ENCODE measurements around the gene FMNL2. TPM values are rescaled to one million over a fixed set of nuclear protein-coding genes. Genes with fewer than 3 reads are reported as not detected.
"Not testable (repeated sequence)": the region's sequence is repeated elsewhere in the genome, so short reads cannot be mapped to it uniquely, and the experiment has no call there.

Gene FMNL2
- polyA plus RNA-seq, 1 donor = 35.3 TPM

DNA sequence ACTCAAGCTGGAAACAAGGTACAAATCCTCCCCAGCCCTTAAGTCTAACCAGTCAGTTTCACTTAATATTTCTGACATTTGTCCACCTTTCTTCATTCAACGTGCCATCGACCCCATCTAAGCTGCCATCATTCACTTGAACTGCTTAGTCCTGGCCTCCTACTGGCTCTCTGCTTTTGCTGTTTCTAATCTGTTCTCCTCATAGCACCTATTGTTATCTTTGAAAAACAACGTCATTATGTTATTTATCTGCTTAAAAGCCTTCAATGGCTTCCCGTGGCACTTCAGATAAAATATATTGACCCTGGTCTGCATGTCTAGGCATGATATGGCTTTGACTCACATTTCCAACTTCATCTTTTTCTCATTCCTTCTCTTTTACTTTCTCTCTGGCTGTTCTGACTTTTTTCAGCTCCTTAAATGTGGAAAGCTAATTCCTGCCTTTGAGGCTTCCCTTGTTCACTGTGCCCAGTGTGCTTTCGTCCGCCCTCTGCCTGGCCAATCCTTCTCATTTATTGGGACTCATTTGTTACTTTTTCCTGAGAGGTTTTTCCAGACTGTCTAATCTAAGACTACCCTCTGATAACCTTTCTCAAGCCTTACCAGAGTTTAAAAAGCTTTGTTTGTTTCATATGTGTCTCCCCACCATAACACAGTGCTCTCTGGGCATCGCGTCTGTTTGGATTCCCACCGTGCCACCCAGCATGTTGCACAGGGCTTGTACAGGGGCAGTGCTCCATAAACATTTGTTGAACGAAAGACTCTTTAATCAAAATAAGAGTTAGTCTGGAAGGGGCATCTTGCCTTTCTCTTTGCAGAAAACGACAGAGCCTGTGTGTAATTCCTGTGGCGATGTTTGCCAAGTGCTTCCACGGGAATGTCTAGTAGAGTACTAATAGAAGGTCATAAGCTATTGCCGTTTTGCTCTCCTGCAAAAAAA lies 183.9 kb downstream of the FMNL2 start:
- H3K36me3 ChIP-seq (ENCODE audit: control insufficient read depth, insufficient read depth, low read length) = no peaks in the 10 kb centered on the region
- no peaks in the 10 kb centered on the region for H3K27me3 ChIP-seq (ENCODE audit: control insufficient read depth, insufficient read depth, low read length)
- WGBS (ENCODE audit: insufficient coverage, low lambda C conversion rate) = 63% methylated on average over 4 of the region's 14 CpGs
- H3K9me3 ChIP-seq (ENCODE audit: control insufficient read depth, low read depth, low read length) = no peaks in the 10 kb centered on the region
- no peaks in the 10 kb centered on the region for H3K4me1 ChIP-seq (ENCODE audit: control insufficient read depth, insufficient read depth, low read length)
- no peak overlapping the region for H3K27ac ChIP-seq (ENCODE audit: low read length)
- no peak overlapping the region for H3K4me3 ChIP-seq (ENCODE audit: low read length)
- DNase-seq = no peak

DNA sequence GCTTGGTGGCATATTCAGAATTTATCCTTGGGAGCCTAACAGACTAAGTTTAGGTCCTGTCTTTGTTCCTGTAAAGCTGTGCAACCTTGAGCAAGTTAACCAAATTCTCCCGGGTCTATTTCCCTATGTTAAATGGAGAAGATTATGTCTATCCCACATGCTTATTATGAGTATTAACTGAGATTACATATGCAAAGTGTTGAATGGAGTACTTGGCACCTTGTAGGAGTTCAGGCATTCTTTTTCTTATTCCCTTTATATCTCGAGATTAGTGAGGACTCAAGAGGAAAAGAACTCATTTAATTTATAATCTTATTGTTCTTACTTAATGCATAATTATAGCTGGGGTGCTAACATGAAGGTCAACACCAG lies 184.6 kb downstream of the FMNL2 start:
- no CpG with 5 or more reads among the region's 2 CpGs for WGBS (ENCODE audit: insufficient coverage, low lambda C conversion rate)
- no peak for DNase-seq
- H3K27ac ChIP-seq (ENCODE audit: low read length) = no peak overlapping the region
- no peak overlapping the region for H3K4me3 ChIP-seq (ENCODE audit: low read length)
- H3K9me3 ChIP-seq (ENCODE audit: control insufficient read depth, low read depth, low read length) = no peaks in the 10 kb centered on the region
- H3K4me1 ChIP-seq (ENCODE audit: control insufficient read depth, insufficient read depth, low read length) = no peaks in the 10 kb centered on the region
- no peaks in the 10 kb centered on the region for H3K36me3 ChIP-seq (ENCODE audit: control insufficient read depth, insufficient read depth, low read length)
- no peaks in the 10 kb centered on the region for H3K27me3 ChIP-seq (ENCODE audit: control insufficient read depth, insufficient read depth, low read length)

DNA sequence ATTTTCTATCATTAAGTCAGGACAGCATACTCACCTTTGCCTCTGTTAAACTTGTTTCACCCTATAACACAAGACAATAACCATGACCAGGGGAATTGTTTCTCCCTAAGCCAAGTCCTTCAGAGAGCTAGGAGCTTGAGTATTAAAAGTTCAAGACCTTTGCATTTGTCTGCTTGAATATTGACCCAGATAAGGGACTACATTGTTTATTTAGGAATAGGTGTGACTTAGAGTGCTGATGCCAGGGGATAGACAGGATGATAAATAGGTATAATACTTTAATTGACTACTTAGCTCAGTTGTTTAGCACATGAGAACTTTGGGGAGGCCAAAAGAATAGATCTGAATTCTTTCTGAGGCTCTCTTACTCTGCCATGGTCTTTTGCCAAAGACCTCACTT lies 185.8 kb downstream of the FMNL2 start:
- Histone ChIP-seq H3K9me3 (ENCODE audit: control insufficient read depth, low read depth, low read length) (no peaks in the 10 kb centered on the region), H3K27ac (ENCODE audit: low read length) (no peak overlapping the region), H3K27me3 (ENCODE audit: control insufficient read depth, insufficient read depth, low read length) (no peaks in the 10 kb centered on the region), H3K4me1 (ENCODE audit: control insufficient read depth, insufficient read depth, low read length) (no peaks in the 10 kb centered on the region), H3K4me3 (ENCODE audit: low read length) (no peak overlapping the region), H3K36me3 (ENCODE audit: control insufficient read depth, insufficient read depth, low read length) (no peaks in the 10 kb centered on the region)
- no peak for DNase-seq

DNA sequence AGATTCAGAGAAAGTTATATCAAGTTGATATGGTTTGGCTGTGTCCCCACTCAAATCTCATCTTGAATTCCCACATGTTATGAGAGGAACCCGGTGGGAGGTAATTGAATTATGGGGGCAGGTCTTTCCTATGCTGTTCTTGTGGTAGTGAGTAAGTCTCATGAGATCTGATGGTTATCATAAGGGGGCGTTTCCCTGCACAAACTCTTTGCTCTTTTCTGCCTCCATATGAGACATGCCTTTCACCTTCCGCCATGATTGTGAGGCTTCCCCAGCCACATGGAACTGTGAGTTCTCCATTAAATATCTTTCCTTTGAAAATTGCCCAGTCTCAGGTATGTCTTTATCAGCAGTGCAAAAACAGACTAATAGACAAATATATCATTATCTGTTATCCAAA lies 187.5 kb downstream of the FMNL2 start:
- H3K4me3 ChIP-seq (ENCODE audit: low read length); H3K4me1 ChIP-seq (ENCODE audit: control insufficient read depth, insufficient read depth, low read length); H3K27me3 ChIP-seq (ENCODE audit: control insufficient read depth, insufficient read depth, low read length); H3K9me3 ChIP-seq (ENCODE audit: control insufficient read depth, low read depth, low read length); DNase-seq; H3K36me3 ChIP-seq (ENCODE audit: control insufficient read depth, insufficient read depth, low read length); H3K27ac ChIP-seq (ENCODE audit: low read length): not testable (repeated sequence)
- WGBS (ENCODE audit: insufficient coverage, low lambda C conversion rate) = no CpG with 5 or more reads among the region's 3 CpGs

DNA sequence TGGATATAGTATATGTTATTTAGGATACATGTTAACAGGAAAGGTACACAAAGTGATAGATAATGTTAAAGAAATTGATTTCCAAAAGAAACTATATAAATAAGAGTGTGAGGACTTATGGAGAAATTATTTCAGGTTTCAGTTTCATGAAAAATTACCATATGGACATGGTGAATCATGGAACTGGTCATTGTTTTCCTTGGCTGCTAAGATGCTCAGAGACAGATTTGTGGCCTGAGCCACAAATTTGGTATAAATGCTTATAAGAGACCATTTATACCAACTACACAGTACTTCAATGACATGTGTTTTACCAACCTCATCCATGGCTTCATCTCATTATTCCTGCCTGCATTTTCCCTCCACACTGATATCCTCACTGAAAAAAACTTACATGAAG lies 188.1 kb downstream of the FMNL2 start:
- Histone ChIP-seq H3K27me3 (ENCODE audit: control insufficient read depth, insufficient read depth, low read length) (no peaks in the 10 kb centered on the region), H3K27ac (ENCODE audit: low read length) (no peak overlapping the region), H3K9me3 (ENCODE audit: control insufficient read depth, low read depth, low read length) (no peaks in the 10 kb centered on the region), H3K4me3 (ENCODE audit: low read length) (no peak overlapping the region), H3K4me1 (ENCODE audit: control insufficient read depth, insufficient read depth, low read length) (no peaks in the 10 kb centered on the region), H3K36me3 (ENCODE audit: control insufficient read depth, insufficient read depth, low read length) (no peaks in the 10 kb centered on the region)
- DNase-seq = no peak

DNA sequence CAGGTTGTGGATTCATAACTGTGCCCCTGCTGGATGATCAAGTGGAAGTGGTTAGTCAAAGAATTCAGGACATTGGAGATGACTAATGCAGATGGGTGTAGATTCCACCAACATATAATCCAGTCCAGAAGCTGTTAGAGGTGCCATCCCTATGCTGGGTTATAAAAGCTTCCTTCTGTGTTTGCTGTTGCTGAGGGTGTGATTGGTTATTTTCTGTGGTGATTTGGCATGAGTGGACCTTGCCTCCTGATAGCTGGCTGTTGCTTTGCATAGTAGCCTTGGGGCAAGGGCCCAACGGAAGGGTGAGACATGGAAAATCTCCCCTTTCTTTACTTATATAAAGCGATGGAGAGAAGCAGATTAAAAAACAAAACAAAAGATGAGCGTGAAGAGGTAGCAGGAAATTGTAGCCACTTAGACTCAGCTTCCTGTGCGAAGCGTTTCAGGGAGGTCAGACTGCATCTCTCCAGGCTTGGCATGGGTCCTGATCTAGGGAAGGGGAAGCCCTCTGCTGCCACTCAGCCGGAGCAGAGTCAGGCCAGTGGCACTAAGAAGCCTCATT lies 190.4 kb downstream of the FMNL2 start:
- Histone ChIP-seq H3K4me1 (ENCODE audit: control insufficient read depth, insufficient read depth, low read length) (no peaks in the 10 kb centered on the region), H3K27ac (ENCODE audit: low read length) (no peak overlapping the region), H3K36me3 (ENCODE audit: control insufficient read depth, insufficient read depth, low read length) (no peaks in the 10 kb centered on the region), H3K27me3 (ENCODE audit: control insufficient read depth, insufficient read depth, low read length) (no peaks in the 10 kb centered on the region), H3K9me3 (ENCODE audit: control insufficient read depth, low read depth, low read length) (no peaks in the 10 kb centered on the region), H3K4me3 (ENCODE audit: low read length) (no peak overlapping the region)
- no CpG with 5 or more reads among the region's 6 CpGs for WGBS (ENCODE audit: insufficient coverage, low lambda C conversion rate)
- peak in 1 of 2 donors; percentile 64 for DNase-seq

DNA sequence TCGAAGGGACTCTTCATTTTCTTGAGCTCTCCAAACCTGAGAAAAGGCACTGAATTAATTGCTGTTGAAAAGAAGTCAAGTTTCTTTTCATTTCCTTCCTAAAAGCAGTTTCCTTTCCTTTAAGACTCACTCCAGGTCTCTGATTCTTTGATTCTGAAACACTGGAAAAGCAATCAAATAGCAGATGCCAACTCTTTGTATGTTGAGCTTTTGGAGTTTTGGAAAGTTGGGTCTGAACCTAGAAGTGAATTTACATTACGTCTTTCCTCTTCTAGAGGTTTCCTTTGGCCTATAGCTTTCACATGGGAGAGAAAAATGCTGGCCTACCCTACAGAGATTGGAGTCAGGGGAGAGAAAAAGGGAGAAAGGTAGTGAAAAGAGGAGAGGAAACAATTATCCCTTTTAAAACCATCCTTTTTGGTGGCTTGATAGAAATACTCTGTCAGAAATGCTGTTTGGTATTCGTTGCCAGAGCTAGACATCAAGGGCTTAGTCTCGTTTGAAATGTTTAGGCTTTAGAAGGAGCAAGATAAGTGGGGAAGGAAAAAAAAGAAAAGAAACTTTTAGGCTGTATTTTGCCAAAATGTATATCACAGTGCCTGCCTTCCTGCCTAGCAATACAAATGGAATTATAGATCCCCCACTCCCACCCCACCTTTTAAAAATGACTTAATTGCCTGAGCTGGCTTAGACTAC lies 194.6 kb downstream of the FMNL2 start:
- no peaks in the 10 kb centered on the region for H3K4me1 ChIP-seq (ENCODE audit: control insufficient read depth, insufficient read depth, low read length)
- no peak for DNase-seq
- 88% methylated on average over 1 of the region's 4 CpGs for WGBS (ENCODE audit: insufficient coverage, low lambda C conversion rate)
- H3K9me3 ChIP-seq (ENCODE audit: control insufficient read depth, low read depth, low read length) = no peaks in the 10 kb centered on the region
- no peaks in the 10 kb centered on the region for H3K36me3 ChIP-seq (ENCODE audit: control insufficient read depth, insufficient read depth, low read length)
- no peak overlapping the region for H3K4me3 ChIP-seq (ENCODE audit: low read length)
- no peak overlapping the region for H3K27ac ChIP-seq (ENCODE audit: low read length)
- no peaks in the 10 kb centered on the region for H3K27me3 ChIP-seq (ENCODE audit: control insufficient read depth, insufficient read depth, low read length)

DNA sequence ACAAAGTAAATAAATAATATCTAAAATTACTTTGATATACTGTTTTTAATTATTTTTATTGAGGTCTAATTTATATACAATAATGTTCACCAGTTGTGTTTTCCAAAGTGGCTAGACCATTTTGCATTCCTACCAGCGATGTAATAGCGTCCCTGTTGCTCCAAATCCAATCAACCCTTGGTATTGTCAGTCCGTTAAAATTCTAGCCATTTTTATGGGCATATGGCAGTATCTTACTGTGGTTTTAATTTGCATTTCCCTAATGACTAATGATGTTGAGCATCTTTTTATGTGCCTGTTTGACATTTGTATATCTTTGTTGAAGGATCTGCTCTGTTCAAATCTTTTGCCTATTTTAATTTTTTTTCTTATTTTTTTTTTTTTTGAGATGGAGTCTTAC lies 197.3 kb downstream of the FMNL2 start:
- Histone ChIP-seq H3K36me3 (ENCODE audit: control insufficient read depth, insufficient read depth, low read length) (no peaks in the 10 kb centered on the region), H3K27me3 (ENCODE audit: control insufficient read depth, insufficient read depth, low read length) (no peaks in the 10 kb centered on the region), H3K4me1 (ENCODE audit: control insufficient read depth, insufficient read depth, low read length) (no peaks in the 10 kb centered on the region), H3K4me3 (ENCODE audit: low read length) (no peak overlapping the region), H3K9me3 (ENCODE audit: control insufficient read depth, low read depth, low read length) (no peaks in the 10 kb centered on the region), H3K27ac (ENCODE audit: low read length) (no peak overlapping the region)
- WGBS (ENCODE audit: insufficient coverage, low lambda C conversion rate) = no CpG with 5 or more reads among the region's 3 CpGs
- DNase-seq = no peak

DNA sequence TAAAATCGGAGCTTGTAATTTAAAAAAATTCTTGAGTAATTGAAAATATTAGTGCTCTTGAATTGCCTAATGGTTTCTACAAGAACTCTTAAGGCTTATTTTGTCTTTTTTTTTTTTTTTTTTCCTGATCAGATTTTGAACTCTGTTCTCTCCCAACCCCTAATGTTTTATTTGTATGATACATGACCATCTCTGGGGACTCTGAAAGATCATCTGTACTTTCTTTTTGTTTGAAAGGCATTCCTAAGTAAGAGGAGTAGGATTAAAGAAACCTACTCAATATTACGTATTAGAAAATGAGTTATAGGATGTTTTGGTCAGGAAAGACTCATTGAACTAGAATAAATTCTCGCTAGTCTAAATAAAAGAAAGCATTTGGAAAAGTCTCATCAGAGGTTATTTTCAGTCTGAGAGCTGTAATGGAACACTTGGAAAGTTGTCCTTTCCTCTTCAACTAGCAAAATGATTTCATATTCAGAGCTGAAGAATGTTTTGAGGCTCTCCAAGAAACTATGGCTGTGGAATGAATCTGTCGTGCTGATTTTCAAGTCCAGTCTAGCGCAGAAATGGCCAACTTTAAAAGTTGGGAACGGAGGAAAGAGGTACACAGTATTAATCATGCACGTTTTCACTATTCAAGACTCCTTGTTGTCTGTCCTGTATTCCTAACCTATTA lies 199.6 kb downstream of the FMNL2 start:
- WGBS (ENCODE audit: insufficient coverage, low lambda C conversion rate) = 78% methylated on average over 4 of the region's 7 CpGs

DNA sequence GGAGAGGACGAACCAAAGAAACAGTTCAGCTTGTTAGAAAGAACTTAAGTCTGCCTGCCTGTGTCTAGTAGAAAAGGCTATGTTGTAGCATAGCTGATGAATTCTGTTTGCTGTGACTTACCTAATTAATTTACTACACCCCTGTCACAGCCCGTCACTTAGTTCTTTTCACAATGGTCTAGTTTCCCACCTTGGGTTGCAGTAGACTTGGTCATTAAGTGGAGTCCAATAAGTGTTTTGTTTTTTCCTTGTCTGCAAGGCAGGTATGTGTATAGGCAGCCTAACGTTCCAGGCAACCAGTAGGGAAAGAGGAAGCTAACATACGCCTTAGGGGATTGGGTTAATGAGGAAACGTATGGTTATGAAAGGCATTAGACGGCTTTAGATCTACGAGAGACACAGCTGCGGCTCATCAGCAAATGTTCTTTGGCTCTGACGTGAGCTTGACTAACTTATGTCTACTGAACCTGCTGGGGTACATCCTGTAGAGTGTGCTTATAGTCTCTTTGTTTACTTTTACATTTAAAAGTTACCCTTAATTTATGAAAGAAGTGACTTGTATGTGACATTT lies 202.2 kb downstream of the FMNL2 start:
- 92% methylated on average over 5 of the region's 9 CpGs for WGBS (ENCODE audit: insufficient coverage, low lambda C conversion rate)
- Histone ChIP-seq H3K4me3 (ENCODE audit: low read length) (no peak overlapping the region), H3K36me3 (ENCODE audit: control insufficient read depth, insufficient read depth, low read length) (no peaks in the 10 kb centered on the region), H3K9me3 (ENCODE audit: control insufficient read depth, low read depth, low read length) (no peaks in the 10 kb centered on the region), H3K27me3 (ENCODE audit: control insufficient read depth, insufficient read depth, low read length) (no peaks in the 10 kb centered on the region), H3K4me1 (ENCODE audit: control insufficient read depth, insufficient read depth, low read length) (no peaks in the 10 kb centered on the region), H3K27ac (ENCODE audit: low read length) (no peak overlapping the region)
- DNase-seq = no peak

More for the DNA sequence above, 199.6 kb downstream of the FMNL2 start:
- Histone ChIP-seq H3K36me3 (ENCODE audit: control insufficient read depth, insufficient read depth, low read length) (no peaks in the 10 kb centered on the region), H3K27me3 (ENCODE audit: control insufficient read depth, insufficient read depth, low read length) (no peaks in the 10 kb centered on the region), H3K27ac (ENCODE audit: low read length) (no peak overlapping the region), H3K4me1 (ENCODE audit: control insufficient read depth, insufficient read depth, low read length) (no peaks in the 10 kb centered on the region), H3K4me3 (ENCODE audit: low read length) (no peak overlapping the region), H3K9me3 (ENCODE audit: control insufficient read depth, low read depth, low read length) (no peaks in the 10 kb centered on the region)
- DNase-seq = no peak

Measured in large intestine (tissue), 3 donors.